Neural progenitor cell (in vitro differentiated cells): ENCODE data around the gene BEGAIN.

Experiments
- EZH2 ChIP-seq: fragments of 200-600 bp; sonication (generic); IDR thresholded peaks from 2 replicates; pipeline ENCODE4 v1.6.1; 2017; ENCODE audit warnings: antibody characterized with exemption, mild to moderate bottlenecking, moderate library complexity
- TF ChIP-seq, protein P1 (sequence below): fragments of 200-600 bp; sonication (generic); IDR thresholded peaks from 2 replicates; pipeline ENCODE4 v1.5.1; 2017; ENCODE audit warnings: antibody characterized with exemption, mild to moderate bottlenecking

DNA sequence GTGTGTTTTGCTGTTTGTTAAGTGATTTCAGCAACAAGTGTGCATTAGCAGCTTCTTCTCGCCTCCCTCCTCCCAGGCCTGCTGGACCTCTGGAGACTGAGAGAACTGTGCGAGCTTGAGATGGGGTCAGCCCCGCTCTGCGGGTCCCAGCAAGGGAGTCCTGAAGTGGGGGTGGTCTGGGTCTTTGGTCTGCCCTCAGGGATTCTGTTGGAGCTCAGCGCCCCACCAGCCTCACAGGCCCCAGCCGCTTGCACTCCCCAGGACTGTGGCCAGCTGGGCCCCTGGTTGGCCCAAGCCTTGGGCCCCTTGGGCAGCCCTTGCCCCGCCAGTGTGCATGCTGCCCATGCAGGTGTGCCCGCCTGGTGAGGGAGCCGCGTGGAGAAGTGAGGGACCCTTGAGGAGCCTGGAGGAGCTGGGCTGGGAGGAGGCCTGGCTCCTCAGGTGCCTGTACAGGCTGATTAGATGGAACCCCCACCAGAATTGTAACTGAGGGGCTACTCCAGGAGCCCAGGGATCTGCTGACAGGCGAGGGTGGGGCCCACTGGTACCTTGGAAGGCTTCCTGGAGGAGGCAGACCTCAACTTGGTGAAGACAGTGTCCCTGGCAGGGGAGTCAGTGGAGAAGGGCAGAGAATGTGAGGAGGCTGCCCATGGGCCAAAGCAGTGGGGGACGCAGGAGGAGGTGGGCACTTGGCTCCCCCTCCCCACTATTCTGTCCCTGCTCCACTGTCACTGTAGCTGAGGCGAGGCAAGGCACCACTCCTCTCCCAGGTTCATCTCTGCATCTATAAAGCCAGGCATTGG is 56.7 kb downstream of the BEGAIN start:
- TF ChIP-seq, protein P1, sequence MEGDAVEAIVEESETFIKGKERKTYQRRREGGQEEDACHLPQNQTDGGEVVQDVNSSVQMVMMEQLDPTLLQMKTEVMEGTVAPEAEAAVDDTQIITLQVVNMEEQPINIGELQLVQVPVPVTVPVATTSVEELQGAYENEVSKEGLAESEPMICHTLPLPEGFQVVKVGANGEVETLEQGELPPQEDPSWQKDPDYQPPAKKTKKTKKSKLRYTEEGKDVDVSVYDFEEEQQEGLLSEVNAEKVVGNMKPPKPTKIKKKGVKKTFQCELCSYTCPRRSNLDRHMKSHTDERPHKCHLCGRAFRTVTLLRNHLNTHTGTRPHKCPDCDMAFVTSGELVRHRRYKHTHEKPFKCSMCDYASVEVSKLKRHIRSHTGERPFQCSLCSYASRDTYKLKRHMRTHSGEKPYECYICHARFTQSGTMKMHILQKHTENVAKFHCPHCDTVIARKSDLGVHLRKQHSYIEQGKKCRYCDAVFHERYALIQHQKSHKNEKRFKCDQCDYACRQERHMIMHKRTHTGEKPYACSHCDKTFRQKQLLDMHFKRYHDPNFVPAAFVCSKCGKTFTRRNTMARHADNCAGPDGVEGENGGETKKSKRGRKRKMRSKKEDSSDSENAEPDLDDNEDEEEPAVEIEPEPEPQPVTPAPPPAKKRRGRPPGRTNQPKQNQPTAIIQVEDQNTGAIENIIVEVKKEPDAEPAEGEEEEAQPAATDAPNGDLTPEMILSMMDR, result no peak
- TF ChIP-seq EZH2, result no peak
